H9 (cell line): ENCODE measurements around the gene FBXL14. TPM values are rescaled to one million over a fixed set of nuclear protein-coding genes. Genes with fewer than 3 reads are reported as not detected.
A peak's percentile ranks its signal among the peaks of the same experiment; 100 is the strongest.

Experiments
- DNase-seq: peaks from one replicate; pipeline ENCODE4 v3.0.0-alpha.2; 2017
- H2AFZ ChIP-seq: one replicate; pipeline ENCODE4 v1.6.1; 2013; ENCODE audit warnings: mild to moderate bottlenecking, low read length, control low read depth, moderate library complexity
- H2AK5ac ChIP-seq: 2 replicates; pipeline ENCODE4 v1.6.1; 2013; ENCODE audit warnings: low read length, control low read depth, mixed read lengths; ENCODE audit not compliant: insufficient read length
- H2BK120ac ChIP-seq: one replicate; pipeline ENCODE4 v1.6.1; 2013; ENCODE audit warnings: low read depth, mild to moderate bottlenecking, low read length, control low read depth, inconsistent platforms; ENCODE audit not compliant: poor library complexity, severe bottlenecking
- H2BK12ac ChIP-seq: 2 replicates; pipeline ENCODE4 v1.6.1; 2013; ENCODE audit warnings: low read length, control low read depth, mixed read lengths, low read depth; ENCODE audit not compliant: insufficient read length
- H2BK15ac ChIP-seq: 2 replicates; pipeline ENCODE4 v1.6.1; 2013; ENCODE audit warnings: low read depth, low read length, control low read depth
- H2BK20ac ChIP-seq: one replicate; pipeline ENCODE4 v1.6.1; 2013; ENCODE audit warnings: low read depth, mild to moderate bottlenecking, low read length, control low read depth, inconsistent platforms; ENCODE audit not compliant: poor library complexity, severe bottlenecking
- H2BK5ac ChIP-seq: 2 replicates; pipeline ENCODE4 v1.6.1; 2013; ENCODE audit warnings: low read length, control low read depth, mixed read lengths; ENCODE audit not compliant: insufficient read length
- H3K14ac ChIP-seq: 2 replicates; pipeline ENCODE4 v1.6.1; 2013; ENCODE audit warnings: low read length, control low read depth; ENCODE audit not compliant: insufficient read depth
- H3K18ac ChIP-seq: 2 replicates; pipeline ENCODE4 v1.6.1; 2013; ENCODE audit warnings: low read depth, mild to moderate bottlenecking, mixed read lengths, low read length, control low read depth; ENCODE audit not compliant: insufficient read length
- H3K23ac ChIP-seq: 2 replicates; pipeline ENCODE4 v1.6.1; 2013; ENCODE audit warnings: low read length, control low read depth, mixed read lengths, low read depth; ENCODE audit not compliant: insufficient read length
- H3K23me2 ChIP-seq: 2 replicates; pipeline ENCODE4 v1.6.1; 2013; ENCODE audit warnings: low read depth, mild to moderate bottlenecking, mixed read lengths, low read length, control low read depth; ENCODE audit not compliant: insufficient read length, poor library complexity, severe bottlenecking
- H3K27ac ChIP-seq: 2 replicates; pipeline ENCODE4 v1.5.1; 2013; ENCODE audit warnings: low read length, control low read depth, mixed read lengths, low read depth; ENCODE audit not compliant: insufficient read length
- H3K27me3 ChIP-seq: 2 replicates; pipeline ENCODE4 v1.6.1; 2013; ENCODE audit warnings: low read length, control low read depth, inconsistent platforms; ENCODE audit not compliant: insufficient read depth
- H3K4ac ChIP-seq: 2 replicates; pipeline ENCODE4 v1.6.1; 2013; ENCODE audit warnings: low read depth, mild to moderate bottlenecking, control low read depth, inconsistent platforms, low read length, moderate library complexity
- H3K4me1 ChIP-seq: 2 replicates; pipeline ENCODE4 v1.6.1; 2013; ENCODE audit warnings: low read length, control low read depth, inconsistent platforms; ENCODE audit not compliant: insufficient read depth
- H3K4me2 ChIP-seq: 2 replicates; pipeline ENCODE4 v1.6.1; 2013; ENCODE audit warnings: low read length, control low read depth, mixed read lengths; ENCODE audit not compliant: insufficient read length, insufficient read depth
- H3K56ac ChIP-seq: 2 replicates; pipeline ENCODE4 v1.6.1; 2013; ENCODE audit warnings: low read depth, mild to moderate bottlenecking, mixed read lengths, low read length, control low read depth; ENCODE audit not compliant: insufficient read length
- H3K79me1 ChIP-seq: 2 replicates; pipeline ENCODE4 v1.6.1; 2013; ENCODE audit warnings: low read depth, mild to moderate bottlenecking, moderate library complexity, low read length, control low read depth, inconsistent platforms; ENCODE audit not compliant: insufficient read depth, poor library complexity, severe bottlenecking
- H3K79me2 ChIP-seq: 2 replicates; pipeline ENCODE4 v1.6.1; 2013; ENCODE audit warnings: low read length, control low read depth, inconsistent platforms; ENCODE audit not compliant: insufficient read depth
- H3K9ac ChIP-seq: 2 replicates; pipeline ENCODE4 v1.6.1; 2013; ENCODE audit warnings: low read length, control low read depth, mixed read lengths; ENCODE audit not compliant: insufficient read length; ENCODE audit errors: extremely low read depth
- H3K9me3 ChIP-seq: one replicate; pipeline ENCODE4 v1.6.1; 2013; ENCODE audit warnings: low read depth, low read length, inconsistent platforms; ENCODE audit not compliant: control insufficient read depth
- H3T11ph ChIP-seq: one replicate; pipeline ENCODE4 v1.6.1; 2013; ENCODE audit warnings: mild to moderate bottlenecking, low read length, control low read depth, inconsistent platforms
- H4K20me1 ChIP-seq: one replicate; pipeline ENCODE4 v1.6.1; 2013; ENCODE audit not compliant: control insufficient read depth, insufficient read length, insufficient read depth
- H4K5ac ChIP-seq: 2 replicates; pipeline ENCODE4 v1.6.1; 2013; ENCODE audit warnings: low read depth, mild to moderate bottlenecking, mixed read lengths, low read length, control low read depth; ENCODE audit not compliant: insufficient read length
- H4K8ac ChIP-seq: replicated peaks from 2 replicates; pipeline ENCODE4 v1.6.1; 2013; ENCODE audit warnings: low read length, control low read depth, mixed read lengths, low read depth; ENCODE audit not compliant: insufficient read length
- H4K91ac ChIP-seq: 2 replicates; pipeline ENCODE4 v1.6.1; 2013; ENCODE audit warnings: low read depth, mild to moderate bottlenecking, moderate library complexity, mixed read lengths, low read length, control low read depth; ENCODE audit not compliant: insufficient read length
- H3K27ac Mint-ChIP-seq, 3 experiments: 2 replicates in 2 of 3; 3 replicates in 1 of 3; pipeline ENCODE4 v1.8.0; 2020 to 2021; ENCODE audit warnings: mixed read lengths in 3 of 3, mild to moderate bottlenecking in 1 of 3, moderate library complexity in 1 of 3
- H3K27me3 Mint-ChIP-seq: 2 replicates; pipeline ENCODE4 v1.8.0; 2021; ENCODE audit warnings: low read depth, mild to moderate bottlenecking, moderate library complexity, mixed read lengths
- H3K36me3 Mint-ChIP-seq, 3 experiments: 2 replicates in 2 of 3; 3 replicates in 1 of 3; pipeline ENCODE4 v1.8.0; 2020 to 2021; ENCODE audit warnings: low read depth in 3 of 3, mixed read lengths in 3 of 3; ENCODE audit not compliant: insufficient read depth in 1 of 3
- H3K4me1 Mint-ChIP-seq, 2 experiments: 2 replicates each; pipeline ENCODE4 v1.8.0; 2020; ENCODE audit warnings: mixed read lengths in 2 of 2
- H3K4me3 Mint-ChIP-seq, 2 experiments: 2 replicates in 1 of 2; 3 replicates in 1 of 2; pipeline ENCODE4 v1.8.0; 2020 to 2021; ENCODE audit warnings: mild to moderate bottlenecking in 2 of 2, mixed read lengths in 2 of 2, moderate library complexity in 1 of 2
- H3K9me3 Mint-ChIP-seq, 2 experiments: 2 replicates in 1 of 2; 3 replicates in 1 of 2; pipeline ENCODE4 v1.8.0; 2020; ENCODE audit warnings: mild to moderate bottlenecking in 2 of 2, mixed read lengths in 2 of 2, moderate library complexity in 1 of 2
- WGBS: extraction: QIAGEN DNeasy Blood & Tissue Kit; methylation state at CpG from one replicate; pipeline ENCODE4 v1.1.7; 2013; ENCODE audit warnings: missing lambda C conversion rate, low lambda C conversion rate, mixed read lengths; ENCODE audit not compliant: insufficient read length; ENCODE audit errors: extremely low coverage; 5-methylcytosine and 5-hydroxymethylcytosine counted together
- total RNA-seq: library from RNA; stranded (reverse); gene quantifications from 2 replicates; pipeline ENCODE4 v1.2.1, GENCODE V29; 2021
- TF ChIP-seq, protein P1 (sequence below): fragments of 200-600 bp; sonication (generic); conservative IDR thresholded peaks from 3 replicates; pipeline ENCODE4 v1.8.0; 2021; ENCODE audit warnings: antibody characterized with exemption, mild to moderate bottlenecking

FBXL14 gene
- total RNA-seq, 1 experiment from 2014 or later = 15.6 TPM

DNA sequence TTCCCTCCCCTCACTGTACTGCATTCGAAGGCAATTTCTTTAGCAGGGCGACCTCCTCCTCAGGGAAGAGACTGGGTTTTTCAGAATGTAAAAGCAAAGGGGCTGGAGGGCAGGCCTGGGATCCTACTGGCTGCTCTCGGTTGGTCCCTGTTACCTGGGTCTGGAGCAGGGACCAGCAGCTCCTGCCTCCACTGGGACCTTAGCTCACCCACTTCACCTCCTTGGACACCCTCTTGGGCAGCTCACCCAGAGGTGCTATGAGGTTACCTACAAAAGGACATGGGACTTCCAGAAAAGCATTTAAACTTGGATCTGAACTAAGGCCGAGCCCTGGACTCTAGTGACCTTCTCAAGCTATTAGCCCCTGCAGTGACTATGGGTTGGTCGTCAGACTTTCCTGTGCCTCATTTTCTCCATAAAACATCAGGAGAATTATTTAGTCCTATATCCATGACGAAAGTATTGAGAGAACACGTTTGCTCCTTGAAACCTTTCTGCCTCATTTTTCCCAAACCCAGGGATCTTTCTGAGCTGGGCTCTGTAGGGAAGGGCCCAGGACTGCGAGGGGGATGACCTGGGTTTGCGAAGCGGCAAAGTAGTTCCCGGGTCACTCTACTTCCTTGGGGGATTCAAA is 65.0 kb downstream of the FBXL14 start:
- Histone ChIP-seq H3T11ph (no peak overlapping the region), H2BK5ac (no peak overlapping the region), H4K20me1 (no peaks in the 10 kb centered on the region), H3K27ac (no peak overlapping the region), H3K27me3 (peaks cover 35% of the 10 kb centered on the region), H2BK20ac (no peak overlapping the region), H3K4me2 (peak overlapping the region; percentile 15), H3K9ac (no peak overlapping the region), H3K23ac (no peak overlapping the region), H2BK120ac (no peak overlapping the region), H3K79me1 (no peaks in the 10 kb centered on the region), H3K9me3 (no peaks in the 10 kb centered on the region), H4K8ac (no peak overlapping the region), H3K14ac (no peak overlapping the region), H2BK15ac (no peak overlapping the region), H4K91ac (no peak overlapping the region), H2AFZ (no peak overlapping the region), H3K56ac (no peak overlapping the region), H3K79me2 (no peaks in the 10 kb centered on the region), H2AK5ac (no peak overlapping the region), H3K23me2 (peaks cover 10% of the 10 kb centered on the region), H3K18ac (no peak overlapping the region), H3K4me1 (no peaks in the 10 kb centered on the region; the same call in 1 of the 2 replicates), H3K4ac (no peak overlapping the region), H2BK12ac (no peak overlapping the region), H4K5ac (no peak overlapping the region)
- no CpG with 5 or more reads among the region's 11 CpGs for WGBS
- Mint-ChIP-seq H3K9me3 (peaks cover 0 to 2% of the 10 kb centered on the region in 2 experiments; a peak in 2 of 5 replicates), H3K4me1 (peaks cover 13 to 16% of the 10 kb centered on the region in 2 experiments), H3K36me3 (peaks cover 0 to 2% (median 0%) of the 10 kb centered on the region in 3 experiments; a peak in 2 of 7 replicates), H3K27me3 (peaks cover 88% of the 10 kb centered on the region), H3K4me3 (peak overlapping the region; percentile 69 to 90), H3K27ac (no peak overlapping the region)
- DNase-seq = peak; percentile 32
- TF ChIP-seq, protein P1, sequence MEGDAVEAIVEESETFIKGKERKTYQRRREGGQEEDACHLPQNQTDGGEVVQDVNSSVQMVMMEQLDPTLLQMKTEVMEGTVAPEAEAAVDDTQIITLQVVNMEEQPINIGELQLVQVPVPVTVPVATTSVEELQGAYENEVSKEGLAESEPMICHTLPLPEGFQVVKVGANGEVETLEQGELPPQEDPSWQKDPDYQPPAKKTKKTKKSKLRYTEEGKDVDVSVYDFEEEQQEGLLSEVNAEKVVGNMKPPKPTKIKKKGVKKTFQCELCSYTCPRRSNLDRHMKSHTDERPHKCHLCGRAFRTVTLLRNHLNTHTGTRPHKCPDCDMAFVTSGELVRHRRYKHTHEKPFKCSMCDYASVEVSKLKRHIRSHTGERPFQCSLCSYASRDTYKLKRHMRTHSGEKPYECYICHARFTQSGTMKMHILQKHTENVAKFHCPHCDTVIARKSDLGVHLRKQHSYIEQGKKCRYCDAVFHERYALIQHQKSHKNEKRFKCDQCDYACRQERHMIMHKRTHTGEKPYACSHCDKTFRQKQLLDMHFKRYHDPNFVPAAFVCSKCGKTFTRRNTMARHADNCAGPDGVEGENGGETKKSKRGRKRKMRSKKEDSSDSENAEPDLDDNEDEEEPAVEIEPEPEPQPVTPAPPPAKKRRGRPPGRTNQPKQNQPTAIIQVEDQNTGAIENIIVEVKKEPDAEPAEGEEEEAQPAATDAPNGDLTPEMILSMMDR = no peak
